NOMO-1 (cell line): ENCODE measurements around the gene SLC7A8.

ENCODE experiments used
- DNase-seq, 2 experiments: peaks; one replicate each; lab custom pipeline; 2025; ENCODE audit not compliant: unreplicated experiment in 2 of 2; lab: John Stamatoyannopoulos, UW

SLC7A8 gene

DNA sequence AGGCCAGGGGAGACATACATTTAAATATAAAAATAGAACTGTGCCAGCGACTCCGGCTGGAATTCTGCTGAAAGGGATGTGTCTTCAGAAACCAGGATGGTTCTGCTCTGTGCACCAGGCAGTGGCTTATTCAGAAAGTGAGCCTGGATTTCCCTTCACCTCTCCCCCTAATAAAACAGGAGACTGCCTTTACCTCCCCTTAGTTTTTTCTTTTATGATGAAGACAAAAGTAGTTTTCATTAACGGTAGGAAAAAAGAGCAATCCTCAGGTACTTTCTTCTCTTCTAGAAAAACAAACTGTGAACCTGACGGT lies 346 bp downstream of the SLC7A8 start:
- no peak for DNase-seq

DNA sequence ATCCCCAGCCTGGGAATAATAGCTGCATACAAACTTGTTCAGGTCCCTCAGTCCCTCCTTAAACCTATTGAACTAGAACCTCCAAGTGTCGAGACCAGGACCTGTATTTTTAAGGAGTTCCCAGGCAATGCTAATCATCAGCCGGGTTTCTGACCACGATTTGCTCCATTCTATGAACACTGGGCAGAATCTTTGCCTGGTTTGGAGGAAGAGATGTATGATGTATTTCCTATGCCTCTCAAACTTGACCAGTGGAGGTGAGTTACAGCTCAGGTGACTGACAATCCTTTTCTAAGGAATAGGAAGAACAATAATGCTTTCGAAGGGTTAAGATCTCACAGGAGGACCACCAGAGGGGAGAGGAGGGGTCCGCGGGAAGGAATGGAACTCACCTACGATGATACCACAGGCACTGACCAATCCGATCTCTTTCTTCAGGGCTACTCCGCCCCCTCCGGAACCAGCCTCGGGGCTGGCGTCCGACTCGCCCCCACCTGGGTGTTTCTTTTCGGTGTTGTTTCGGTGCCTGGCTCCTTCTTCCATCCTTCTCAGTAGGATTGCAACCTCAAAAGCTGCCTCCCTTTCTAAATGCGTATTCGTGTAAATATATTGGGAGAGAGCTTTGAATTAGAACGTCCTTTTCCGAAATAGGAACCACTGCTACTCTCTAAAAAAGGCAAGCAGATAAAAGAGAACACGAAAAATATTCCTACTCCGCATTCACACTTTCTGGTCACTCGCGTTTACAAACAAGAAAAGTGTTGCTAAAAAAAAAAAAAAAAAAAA lies 895 bp downstream of the SLC7A8 start:
- peak in 1 of 2 experiments; percentile 24 for DNase-seq

DNA sequence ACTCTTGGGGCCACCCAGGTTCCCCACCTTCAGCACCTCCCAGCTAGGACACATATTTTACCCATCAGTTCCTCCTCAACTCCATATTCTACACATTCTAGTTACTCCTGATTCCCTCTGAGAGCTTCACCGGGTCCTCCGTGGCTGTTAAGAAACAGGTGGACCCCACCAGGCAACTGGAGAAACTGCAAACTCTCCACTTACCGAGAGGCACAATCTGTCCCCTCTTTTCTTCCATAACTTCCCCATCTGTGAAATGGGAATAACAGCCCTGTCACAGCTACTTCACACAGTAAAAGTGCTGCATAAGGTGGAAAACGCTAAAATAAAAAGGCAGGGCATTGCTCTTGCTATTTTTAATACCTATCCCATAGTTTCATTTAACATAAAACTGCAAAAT lies 1.5 kb downstream of the SLC7A8 start:
- no peak for DNase-seq

DNA sequence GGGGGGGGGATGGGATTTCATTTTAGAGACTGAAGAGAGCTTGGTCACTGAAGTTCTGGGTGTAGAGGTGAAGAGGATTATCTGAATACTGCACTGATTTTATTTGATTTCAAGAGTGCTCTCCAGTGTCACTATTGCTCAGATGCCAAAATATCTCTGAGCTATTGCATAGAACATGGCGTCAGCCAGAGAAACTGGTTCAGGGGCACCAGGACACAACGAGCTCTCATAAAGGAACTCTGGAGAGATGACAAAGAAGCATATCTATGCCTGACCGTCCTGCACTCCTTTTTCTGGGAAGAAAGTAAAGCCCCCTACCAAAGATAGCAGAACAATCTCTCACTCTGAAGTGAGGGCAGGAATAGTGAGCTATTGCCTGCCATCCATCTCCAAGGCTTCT lies 2.0 kb downstream of the SLC7A8 start:
- DNase-seq: no peak

DNA sequence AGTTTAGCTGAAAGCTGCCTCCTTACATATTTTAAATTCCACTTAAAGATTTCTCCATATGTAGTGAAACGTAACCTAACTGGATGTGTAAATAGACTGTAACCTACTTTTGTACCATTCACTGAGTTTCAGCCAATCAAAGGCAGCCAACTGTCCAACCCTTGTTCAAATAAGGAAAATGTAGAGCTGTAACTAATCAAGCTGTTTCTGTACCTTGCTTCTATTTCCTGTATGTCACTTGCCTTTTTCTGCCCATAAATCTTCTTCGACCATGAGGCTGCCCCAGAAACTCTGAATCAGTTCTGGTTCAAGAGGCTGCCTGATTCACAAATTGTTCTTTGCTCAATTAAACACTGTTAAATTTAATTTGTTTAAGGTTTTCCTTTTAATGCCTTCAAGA lies 6.3 kb downstream of the SLC7A8 start:
- peak; percentile 27 to 55 for DNase-seq

DNA sequence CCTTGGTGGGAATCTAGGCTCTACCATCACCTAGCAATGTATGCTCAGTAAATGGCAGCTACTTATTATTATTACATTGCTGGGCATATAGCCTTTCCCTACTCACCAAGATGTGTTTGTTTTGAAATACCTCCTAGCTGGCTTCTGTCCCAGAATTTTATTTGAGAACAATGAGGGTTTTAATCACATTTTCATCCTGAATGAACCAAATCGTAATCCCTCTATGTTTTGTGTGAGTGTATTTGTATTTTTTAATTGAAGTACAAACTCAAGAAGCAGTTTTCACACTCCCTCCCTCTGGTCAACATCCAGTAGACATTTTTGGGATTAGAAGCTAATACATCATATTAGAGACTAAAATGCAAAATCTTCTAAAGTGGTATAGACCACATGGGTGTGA lies 7.6 kb downstream of the SLC7A8 start:
- no peak for DNase-seq

DNA sequence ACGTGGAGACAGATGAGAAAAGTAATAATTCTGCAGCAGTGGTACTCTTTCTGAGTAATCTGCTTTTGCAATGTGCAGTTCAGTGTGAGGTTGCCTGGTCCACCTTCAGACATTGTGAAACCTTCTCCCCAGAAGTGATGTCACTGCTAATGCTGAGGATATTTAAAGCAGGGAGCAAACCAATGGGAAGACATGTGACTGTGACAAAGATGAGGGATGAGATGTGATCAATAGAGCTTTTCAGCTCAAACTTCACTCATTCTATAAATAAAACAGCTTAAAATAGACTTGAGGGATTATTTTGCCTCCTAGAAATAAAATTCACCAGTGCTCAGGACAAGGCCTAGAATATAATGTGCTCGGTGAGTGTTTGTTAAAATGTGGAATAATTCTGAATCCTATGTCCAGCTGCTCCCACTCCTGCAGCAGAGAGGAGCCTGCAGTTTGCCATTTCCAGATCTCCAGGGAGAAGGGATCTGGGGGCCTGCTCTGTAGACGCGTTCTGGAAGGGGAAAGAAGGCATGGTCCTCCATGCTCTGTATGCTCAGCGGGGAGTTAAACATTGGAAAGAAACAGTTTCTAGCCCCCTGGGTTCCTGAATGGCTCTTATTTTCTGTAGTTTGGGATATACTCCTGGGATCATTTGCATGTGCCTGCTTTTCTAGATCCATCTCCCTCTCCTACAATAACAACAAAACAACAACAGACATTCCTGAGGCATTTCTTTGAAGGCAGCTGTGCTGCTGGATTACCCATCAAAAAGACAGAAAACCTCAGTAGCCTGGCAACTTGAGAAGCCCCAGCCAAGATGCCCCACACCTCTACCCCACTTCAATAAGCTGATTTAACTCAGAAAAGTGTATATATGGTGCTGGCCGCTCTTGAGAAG lies 8.9 kb downstream of the SLC7A8 start:
- DNase-seq: no peak

DNA sequence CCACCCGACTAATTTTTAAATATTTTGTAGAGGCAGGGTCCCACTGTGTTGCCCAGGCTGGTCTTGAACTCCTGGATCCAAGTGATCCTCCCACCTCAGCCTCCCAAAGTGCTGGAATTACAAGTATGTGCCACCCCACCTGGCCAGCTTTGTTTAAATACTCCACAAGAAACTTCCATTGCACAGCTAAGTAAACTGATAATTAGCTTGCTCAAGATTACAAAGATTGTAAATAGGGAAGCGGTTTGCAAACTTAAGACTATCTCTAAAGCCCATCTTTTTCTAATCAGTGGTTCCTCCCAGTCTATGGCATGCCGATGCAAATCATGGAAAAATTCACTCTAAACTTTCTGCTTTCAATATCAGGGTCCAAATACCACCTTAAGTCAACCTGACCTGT lies 9.7 kb downstream of the SLC7A8 start:
- DNase-seq: no peak

DNA sequence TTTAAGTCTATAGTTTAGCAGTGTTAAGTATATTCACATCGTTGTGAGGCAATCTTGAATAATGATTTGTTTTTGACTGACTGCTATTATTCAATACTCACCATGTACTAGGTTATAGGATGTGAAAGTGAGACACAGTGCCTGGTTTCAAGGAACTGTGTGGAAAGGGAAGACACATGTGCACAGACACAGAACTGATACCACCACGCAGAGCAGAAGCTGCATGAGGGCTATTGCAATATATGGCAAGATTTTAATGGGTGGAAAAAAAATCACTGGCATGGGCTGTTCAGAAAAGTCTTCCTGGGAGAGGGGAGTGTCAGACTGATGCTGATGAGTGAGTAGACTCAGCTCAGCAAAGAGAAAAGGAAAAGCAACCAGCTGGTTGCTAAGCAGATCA lies 10.4 kb downstream of the SLC7A8 start:
- peak; percentile 53 to 94 for DNase-seq

DNA sequence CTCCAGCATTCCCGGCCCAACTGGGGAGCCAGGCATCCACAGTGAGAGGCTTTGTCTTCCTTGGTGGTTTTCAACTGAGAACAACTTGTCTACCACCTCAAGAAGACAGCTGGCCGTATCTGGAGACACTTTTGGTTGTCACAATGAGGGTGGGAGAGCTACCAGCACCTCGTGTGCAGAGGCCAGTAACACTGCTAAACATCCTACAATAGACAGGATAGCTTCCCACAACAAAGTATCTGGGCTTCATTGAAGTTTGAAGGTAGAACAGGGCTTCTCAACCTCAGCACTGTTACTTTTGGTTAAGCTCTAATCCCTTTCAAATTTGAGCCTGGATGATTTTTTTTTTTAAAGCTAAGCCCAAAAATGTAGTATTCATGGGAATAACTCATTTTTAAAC lies 10.9 kb downstream of the SLC7A8 start:
- no peak for DNase-seq

DNA sequence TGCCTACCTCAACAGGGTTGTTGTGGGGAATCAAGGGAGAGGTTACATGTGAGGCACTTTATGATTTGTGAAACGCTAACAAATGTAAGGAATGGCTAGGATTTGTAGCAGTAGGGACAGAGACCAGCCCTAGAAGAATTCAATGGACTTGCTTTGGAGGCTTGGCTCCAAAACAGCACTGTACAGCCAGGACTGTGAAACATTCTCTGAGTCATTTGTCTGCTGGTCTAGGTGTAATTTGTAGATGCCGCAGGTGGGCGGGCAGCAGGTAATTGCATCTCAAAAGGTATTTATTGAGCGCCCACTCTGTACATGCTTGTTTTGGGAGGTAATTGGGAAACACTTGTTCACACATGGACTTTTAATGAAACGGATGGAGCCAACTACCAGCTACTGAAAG lies 11.4 kb downstream of the SLC7A8 start:
- no peak for DNase-seq

DNA sequence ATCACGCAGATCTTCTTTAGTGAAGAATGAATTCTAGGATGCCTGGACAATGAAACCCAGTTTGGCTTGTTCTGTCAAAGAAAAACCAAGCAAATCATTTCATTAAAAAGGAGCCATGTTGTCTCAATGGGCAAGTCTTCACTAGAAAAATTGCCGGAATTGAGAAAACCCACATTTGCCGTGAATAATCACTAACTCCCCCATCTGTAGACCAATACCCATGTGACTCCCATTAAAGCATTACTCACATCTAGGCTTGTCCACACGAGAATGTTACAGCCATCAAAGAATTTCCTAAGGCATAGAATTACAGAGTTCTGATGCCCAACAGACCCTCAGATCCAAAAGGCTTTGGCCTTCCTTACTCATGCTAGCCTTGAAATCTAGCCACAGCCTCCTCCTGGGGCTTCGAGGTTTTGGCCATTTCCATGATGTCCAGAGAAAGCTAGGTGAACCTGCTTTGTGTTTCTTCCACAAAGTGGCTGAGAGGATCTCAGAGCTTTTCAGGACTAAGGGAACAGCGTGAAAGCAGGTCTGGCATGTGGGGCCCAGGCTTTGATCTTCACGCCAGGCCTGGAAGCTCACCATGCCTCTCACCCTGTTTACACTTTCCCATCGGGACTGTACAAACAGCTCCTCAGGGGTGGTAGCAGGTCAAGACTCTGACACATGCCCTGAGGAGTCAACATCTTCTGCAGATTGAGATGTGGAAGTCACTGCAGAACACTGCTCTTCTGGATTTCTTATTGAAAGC lies 12.1 kb downstream of the SLC7A8 start:
- no peak for DNase-seq

DNA sequence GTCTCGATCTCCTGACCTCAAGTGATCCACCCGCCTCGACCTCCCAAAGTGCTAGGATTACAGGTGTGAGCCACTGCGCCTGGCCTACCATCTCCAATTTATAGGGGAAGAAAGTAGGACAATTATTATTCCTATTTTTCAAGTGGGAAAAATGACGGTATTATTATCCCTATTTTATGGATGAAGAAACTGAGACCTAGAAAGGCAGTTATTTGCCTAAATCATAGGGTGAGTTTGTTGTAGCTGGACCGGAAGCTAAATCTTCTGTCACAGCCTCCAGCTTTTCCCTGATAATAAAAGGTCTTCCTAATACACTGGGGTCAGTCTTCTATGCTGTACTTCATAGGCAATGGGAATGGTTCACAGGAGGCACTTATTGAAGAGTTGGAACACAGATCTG lies 13.8 kb downstream of the SLC7A8 start:
- DNase-seq: no peak

DNA sequence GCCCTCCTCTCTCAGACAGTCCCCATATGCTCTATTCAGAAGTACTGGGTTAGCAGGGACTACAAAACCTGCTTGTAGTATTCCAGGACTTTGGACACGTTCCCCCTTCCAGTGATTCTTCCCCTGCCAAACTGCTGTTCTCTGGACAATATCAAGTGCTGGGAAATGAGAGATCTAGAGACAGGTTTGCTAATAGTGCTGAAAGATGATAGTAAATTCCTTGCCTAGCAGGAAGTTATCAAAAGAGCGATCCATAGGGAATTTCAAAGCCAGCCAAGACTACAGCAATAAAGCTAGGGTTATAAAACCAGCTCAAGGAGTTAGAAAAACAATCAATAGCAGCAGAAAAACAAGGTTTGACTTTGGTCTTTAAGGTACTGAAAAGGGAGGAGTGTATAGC lies 15.2 kb downstream of the SLC7A8 start:
- DNase-seq: no peak

DNA sequence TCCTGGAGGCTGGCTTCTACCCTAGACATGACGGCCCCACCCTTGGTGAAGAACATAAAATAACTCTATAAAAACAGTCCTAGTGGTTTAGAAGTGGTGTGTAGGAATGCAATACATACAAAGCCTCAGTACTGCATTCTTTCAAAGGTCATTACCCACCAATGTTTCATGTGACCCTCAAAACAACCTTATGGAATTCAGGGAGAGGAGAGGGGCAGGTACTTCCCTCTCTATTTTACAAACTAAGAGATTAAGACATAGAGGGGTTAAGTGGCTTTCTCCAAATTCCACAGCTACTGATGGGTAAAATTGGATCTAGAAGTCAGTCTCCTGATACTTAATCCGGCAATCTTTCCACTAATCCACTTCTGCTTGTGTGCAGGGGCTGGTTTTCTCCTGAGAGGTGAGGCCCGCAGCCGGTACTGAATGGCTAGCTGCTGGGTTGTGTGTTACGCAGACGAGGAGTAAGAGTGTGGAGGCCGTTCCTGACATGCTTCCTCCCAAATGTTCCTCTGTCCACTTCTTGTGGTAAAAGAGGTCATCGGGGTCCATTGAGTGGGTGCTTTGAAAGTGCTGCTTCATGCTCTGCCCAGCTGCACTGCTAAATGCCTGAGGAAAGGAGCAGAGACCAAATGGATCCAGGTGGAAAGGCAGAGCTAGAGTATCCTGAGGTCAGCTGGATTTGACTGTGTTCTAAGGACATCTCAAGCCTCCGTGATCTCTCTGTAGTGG lies 16.2 kb downstream of the SLC7A8 start:
- DNase-seq: no peak

DNA sequence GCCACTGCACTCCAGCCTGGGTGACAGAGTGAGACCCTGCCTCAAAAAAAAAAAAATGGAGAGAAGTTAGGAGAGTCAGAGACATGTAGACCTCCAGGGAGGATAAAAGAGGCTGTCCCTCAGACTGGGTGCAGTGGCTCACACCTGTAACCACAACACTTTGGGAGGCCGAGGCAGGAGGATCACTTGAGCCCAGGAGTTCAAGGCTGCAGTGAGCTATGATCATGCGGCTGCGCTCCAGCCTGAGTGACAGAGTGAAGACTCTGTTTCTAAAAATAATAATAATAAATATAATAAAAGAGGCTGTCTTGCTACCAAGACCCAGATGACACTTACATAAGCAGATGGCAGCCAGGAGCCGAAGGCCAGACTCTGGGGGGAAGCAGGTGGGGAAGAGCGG lies 18.5 kb downstream of the SLC7A8 start:
- DNase-seq: no peak

DNA sequence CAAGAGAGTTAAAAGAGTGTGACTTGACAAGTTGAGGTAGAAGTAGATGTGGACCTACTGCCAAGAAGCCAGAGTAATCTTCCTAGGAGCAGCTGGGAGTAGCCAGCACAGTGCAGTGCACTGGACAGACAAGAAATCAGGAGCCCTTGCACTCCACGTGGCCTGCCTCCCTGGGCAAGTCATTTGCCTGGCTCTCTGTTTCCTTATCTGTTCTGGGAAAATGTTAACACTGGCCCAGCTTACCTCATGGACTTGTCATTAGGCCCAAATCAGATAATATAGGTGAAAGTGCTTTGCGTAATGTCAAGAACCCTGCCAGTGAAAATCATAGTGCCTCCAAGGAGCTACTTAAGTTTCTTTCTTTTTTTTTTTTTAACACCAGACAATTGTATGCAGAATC lies 19.2 kb downstream of the SLC7A8 start:
- no peak for DNase-seq

DNA sequence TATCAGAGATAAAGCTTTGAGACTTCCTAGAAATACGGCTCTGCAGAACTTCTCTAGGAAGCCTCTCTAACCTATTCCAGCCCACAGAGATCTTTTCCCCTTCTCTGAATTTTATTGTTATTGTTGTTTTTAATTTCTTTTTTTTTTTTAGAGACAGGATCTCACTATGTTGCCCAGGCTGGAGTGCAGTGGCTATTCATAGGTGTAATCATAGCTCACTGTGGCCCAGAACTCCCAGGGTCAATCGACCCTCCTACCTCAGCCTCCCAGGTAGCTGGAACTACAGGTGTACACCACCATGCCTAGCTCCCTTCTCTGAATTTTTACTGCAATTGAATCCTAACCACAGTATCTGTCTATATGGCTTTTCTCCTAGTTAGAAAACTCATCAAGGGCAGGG lies 19.6 kb downstream of the SLC7A8 start:
- DNase-seq: no peak

DNA sequence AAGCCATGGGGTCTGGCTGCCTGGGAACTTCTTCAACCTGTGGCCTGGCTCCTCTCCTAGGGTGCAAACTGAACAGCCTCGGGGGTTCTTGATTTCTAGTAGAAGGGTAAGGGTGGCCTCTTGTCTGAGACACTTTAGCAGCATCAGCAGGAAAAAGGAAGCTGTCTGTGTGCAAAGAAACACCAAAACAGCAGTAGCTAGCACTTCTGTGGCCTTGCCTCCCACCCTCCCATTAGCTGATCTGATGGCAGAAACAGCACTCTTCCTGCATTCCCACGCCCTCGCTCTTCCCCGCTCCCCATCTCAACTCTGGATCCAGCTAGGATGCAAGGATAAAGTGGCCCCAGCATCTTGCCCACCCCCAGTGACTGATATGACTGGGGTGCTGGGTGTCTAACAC lies 20.7 kb downstream of the SLC7A8 start:
- DNase-seq: peak in 1 of 2 experiments; percentile 26

DNA sequence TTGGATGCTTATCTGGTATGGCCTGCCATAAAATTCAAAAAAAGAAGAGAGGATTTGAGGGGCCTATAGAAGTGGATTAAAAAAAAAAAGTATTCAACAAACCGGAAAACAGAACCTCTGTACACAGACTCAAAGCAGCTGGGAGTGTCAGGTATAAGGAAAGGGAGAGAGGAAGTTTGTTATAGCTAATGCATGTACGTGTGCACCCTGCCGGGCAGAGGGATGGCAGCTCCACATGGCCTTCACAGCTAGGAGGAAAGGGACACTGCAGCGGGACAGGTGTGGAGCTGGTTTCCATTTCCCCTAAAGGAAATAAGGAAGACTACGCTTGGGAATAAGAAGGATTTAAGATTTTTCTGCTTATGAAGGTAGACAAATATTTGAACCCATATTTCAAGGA lies 21.5 kb downstream of the SLC7A8 start:
- no peak for DNase-seq
